Measurements from ENCODE around the gene CD81.

- TF ChIP-seq, protein P1, sequence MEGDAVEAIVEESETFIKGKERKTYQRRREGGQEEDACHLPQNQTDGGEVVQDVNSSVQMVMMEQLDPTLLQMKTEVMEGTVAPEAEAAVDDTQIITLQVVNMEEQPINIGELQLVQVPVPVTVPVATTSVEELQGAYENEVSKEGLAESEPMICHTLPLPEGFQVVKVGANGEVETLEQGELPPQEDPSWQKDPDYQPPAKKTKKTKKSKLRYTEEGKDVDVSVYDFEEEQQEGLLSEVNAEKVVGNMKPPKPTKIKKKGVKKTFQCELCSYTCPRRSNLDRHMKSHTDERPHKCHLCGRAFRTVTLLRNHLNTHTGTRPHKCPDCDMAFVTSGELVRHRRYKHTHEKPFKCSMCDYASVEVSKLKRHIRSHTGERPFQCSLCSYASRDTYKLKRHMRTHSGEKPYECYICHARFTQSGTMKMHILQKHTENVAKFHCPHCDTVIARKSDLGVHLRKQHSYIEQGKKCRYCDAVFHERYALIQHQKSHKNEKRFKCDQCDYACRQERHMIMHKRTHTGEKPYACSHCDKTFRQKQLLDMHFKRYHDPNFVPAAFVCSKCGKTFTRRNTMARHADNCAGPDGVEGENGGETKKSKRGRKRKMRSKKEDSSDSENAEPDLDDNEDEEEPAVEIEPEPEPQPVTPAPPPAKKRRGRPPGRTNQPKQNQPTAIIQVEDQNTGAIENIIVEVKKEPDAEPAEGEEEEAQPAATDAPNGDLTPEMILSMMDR (conservative IDR thresholded peaks at IDR 0.05; ENCODE audit: low read length): no peak
- no peak for TF ChIP-seq EZH2phosphoT487 (IDR thresholded peaks at IDR 0.05; ENCODE audit: borderline replicate concordance)
Measured at GRCh38 chr11:2374456-2375201, 2.5 kb upstream of the CD81 start.

All from Loucy (cell line).